BJ (cell line): ENCODE data around the gene LY86. TPM values are rescaled to one million over a fixed set of nuclear protein-coding genes. Genes with fewer than 3 reads are reported as not detected.

Experiments used
- CTCF ChIA-PET: fragments of 350-600 bp; formaldehyde crosslinking; extraction: SDS; loops from one replicate; lab custom pipeline; 2021; ENCODE audit warnings: antibody characterized with exemption, inconsistent platforms; lab: Yijun Ruan, JAX
- POLR2A ChIA-PET: fragments of 300-600 bp; sonication (Branson Sonifier 250); formaldehyde crosslinking; extraction: SDS; loops from one replicate; lab custom pipeline; 2021; ENCODE audit warnings: antibody characterized with exemption; lab: Charles Lee
- DNase-seq: peaks from one replicate; pipeline ENCODE4 v3.0.0-alpha.2; 2011; ENCODE audit warnings: low read depth
- H3K27me3 ChIP-seq: 2 replicates; pipeline ENCODE4 v1.6.0; 2011; ENCODE audit warnings: low read length; ENCODE audit not compliant: control insufficient read depth, insufficient read depth
- H3K36me3 ChIP-seq: 2 replicates; pipeline ENCODE4 v1.5.1; 2011; ENCODE audit warnings: low read length; ENCODE audit not compliant: control insufficient read depth, insufficient read depth
- H3K4me3 ChIP-seq: 2 replicates; pipeline ENCODE4 v1.5.1; 2011; ENCODE audit warnings: low read depth, mild to moderate bottlenecking, control low read depth, low read length
- polyA plus RNA-seq: library from polyadenylated mRNA; depleted of rRNA; stranded (reverse); fragments of >200 nt; gene quantifications from 2 replicates; pipeline ENCODE4 v1.2.3, GENCODE V29; 2011
- TF ChIP-seq, protein P1 (sequence below): IDR thresholded peaks from 2 replicates; pipeline ENCODE4 v1.5.1; 2011; ENCODE audit warnings: low read depth, mild to moderate bottlenecking, control low read depth, inconsistent platforms, low read length, moderate library complexity; ENCODE audit not compliant: insufficient read depth

The LY86 gene
- polyA plus RNA-seq, 1 experiment: not detected

DNA sequence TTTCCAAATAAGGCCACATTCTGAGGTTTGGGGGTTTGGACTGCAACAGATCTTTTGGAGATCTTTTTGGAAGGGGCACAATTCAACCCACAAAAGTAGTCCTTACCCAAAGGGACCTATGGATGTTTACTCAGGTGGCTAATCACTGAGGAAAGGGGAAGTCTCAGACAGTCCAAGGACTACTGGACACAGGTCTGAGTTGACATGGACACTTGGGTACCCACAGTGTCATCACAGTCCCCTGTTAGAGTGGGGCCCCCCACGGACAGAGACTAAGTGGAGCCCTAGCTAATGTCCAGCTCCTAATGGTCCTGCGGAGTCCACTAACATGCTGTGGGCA lies 101.6 kb downstream of the LY86 start:
- POLR2A ChIA-PET: no interaction called here
- TF ChIP-seq, protein P1, sequence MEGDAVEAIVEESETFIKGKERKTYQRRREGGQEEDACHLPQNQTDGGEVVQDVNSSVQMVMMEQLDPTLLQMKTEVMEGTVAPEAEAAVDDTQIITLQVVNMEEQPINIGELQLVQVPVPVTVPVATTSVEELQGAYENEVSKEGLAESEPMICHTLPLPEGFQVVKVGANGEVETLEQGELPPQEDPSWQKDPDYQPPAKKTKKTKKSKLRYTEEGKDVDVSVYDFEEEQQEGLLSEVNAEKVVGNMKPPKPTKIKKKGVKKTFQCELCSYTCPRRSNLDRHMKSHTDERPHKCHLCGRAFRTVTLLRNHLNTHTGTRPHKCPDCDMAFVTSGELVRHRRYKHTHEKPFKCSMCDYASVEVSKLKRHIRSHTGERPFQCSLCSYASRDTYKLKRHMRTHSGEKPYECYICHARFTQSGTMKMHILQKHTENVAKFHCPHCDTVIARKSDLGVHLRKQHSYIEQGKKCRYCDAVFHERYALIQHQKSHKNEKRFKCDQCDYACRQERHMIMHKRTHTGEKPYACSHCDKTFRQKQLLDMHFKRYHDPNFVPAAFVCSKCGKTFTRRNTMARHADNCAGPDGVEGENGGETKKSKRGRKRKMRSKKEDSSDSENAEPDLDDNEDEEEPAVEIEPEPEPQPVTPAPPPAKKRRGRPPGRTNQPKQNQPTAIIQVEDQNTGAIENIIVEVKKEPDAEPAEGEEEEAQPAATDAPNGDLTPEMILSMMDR: no peak
- no peaks in the 10 kb centered on the region for H3K36me3 ChIP-seq
- H3K4me3 ChIP-seq: no peak overlapping the region
- CTCF ChIA-PET: interaction anchor here (1.2 to 3.2 kb wide), 2 partner anchors 14 to 549 kb away, joined by 3 to 16 read pairs; no protein-coding TSS in a partner anchor
- H3K27me3 ChIP-seq: no peaks in the 10 kb centered on the region
- DNase-seq: no peak

DNA sequence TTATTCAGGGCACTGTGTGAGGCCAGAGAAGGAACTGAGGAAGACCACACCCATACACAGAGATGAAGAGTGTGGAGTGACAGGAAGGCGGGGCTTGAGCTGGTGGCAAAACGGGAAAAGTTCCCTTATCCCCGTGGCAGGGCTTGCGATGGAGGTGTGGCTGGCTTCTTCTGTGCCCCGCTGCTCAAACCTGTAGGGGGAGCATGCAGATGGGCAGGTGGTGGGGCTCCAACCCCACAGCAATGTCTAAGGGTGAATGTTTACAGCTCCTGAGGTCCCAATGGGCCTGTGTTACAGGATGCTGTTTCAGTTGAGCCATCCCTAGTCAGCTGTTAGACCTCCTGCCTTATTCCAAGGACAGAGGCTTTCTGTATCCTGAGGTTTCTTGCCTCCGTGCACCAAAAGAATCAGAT lies 105.9 kb downstream of the LY86 start:
- DNase-seq: no peak
- Histone ChIP-seq H3K4me3 (no peak overlapping the region), H3K27me3 (no peaks in the 10 kb centered on the region), H3K36me3 (no peaks in the 10 kb centered on the region)
- ChIA-PET CTCF (interaction anchor here (1.2 to 2.0 kb wide), 2 partner anchors 11 to 18 kb away, joined by 3 to 12 read pairs; no protein-coding TSS in a partner anchor), POLR2A (no interaction called here)
- TF ChIP-seq, protein P1: no peak

DNA sequence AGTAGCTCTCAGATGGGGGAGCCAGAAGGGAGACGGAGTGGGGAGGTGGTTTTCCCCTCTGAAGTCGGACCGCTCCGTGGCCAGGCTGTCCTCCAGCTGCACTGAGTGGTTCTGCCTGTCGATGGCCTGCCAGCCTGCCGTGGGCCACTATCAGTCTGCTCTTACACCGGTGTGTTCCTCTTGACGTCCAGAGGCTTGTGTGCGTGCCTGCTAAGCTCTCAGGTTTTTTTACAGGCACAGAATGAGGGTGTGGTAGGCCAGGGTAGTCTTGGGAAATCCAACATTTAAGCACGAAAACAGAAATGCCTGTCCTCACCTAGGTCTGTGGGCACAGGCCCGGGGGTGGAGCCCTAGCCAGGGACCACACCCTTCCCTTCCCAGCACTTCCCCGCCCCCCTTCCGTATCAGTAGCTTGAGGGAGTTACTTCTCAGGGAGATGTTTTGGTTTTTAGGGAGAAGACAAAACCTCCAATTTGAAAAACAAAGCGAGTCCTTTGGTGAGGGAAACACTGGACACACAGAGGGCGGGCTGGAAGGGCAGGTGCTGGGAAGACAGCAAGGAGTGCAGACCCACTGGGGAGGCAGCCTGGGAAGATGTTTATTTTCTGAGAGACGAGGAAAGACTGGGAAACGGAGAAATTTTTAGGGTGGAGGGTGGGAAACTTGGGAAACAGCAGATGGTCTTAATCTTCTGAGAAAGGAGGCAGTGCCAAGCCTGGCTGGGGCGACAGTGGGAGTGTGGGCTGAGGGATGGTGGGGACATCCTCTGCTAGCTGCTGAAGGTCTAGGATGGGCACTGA lies 106.5 kb downstream of the LY86 start:
- no peak overlapping the region for H3K4me3 ChIP-seq
- TF ChIP-seq, protein P1: no peak
- ChIA-PET POLR2A (no interaction called here), CTCF (interaction anchor here (0.6 to 2.0 kb wide), 4 partner anchors 11 to 557 kb away, joined by 3 to 12 read pairs (median 3); no protein-coding TSS in a partner anchor)
- no peak for DNase-seq
- no peaks in the 10 kb centered on the region for H3K27me3 ChIP-seq
- no peaks in the 10 kb centered on the region for H3K36me3 ChIP-seq

DNA sequence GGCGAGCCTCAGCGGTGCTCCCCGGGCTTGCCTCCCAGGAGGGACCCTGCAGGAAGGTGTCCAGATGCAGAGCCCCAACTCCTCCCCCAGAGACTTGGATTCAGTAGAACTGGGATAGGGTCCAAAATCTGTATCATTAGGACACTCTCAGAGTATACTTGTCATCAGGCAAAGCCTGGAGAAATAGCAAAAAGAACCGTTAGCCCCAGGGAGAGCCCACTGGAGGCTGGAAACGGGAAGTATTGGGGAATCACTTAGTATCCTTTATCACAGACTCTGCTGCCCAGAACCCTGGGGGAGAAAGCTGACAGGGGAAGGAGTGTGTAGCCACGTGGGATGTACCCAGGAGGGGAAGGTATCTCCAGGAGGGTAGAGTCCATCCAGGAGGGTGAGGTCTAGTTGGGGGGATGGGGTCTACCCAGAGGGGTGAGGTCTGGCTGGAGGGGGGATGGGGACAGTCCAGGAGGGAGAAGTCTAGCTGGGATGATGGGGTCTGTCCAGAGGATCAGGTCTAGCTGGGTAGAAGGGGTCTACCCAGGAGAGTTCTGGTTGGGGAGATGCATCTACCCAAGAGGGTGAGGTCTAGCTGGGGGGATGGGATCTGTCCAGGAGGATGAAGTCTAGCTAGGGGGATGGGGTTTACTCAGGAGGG lies 107.2 kb downstream of the LY86 start:
- H3K4me3 ChIP-seq: no peak overlapping the region
- POLR2A ChIA-PET: no interaction called here
- H3K36me3 ChIP-seq: no peaks in the 10 kb centered on the region
- DNase-seq: no peak
- CTCF ChIA-PET: interaction anchor here (0.7 to 1.5 kb wide), 4 partner anchors 9 to 19 kb away, joined by 3 to 9 read pairs (median 4); no protein-coding TSS in a partner anchor
- TF ChIP-seq, protein P1: no peak
- no peaks in the 10 kb centered on the region for H3K27me3 ChIP-seq

DNA sequence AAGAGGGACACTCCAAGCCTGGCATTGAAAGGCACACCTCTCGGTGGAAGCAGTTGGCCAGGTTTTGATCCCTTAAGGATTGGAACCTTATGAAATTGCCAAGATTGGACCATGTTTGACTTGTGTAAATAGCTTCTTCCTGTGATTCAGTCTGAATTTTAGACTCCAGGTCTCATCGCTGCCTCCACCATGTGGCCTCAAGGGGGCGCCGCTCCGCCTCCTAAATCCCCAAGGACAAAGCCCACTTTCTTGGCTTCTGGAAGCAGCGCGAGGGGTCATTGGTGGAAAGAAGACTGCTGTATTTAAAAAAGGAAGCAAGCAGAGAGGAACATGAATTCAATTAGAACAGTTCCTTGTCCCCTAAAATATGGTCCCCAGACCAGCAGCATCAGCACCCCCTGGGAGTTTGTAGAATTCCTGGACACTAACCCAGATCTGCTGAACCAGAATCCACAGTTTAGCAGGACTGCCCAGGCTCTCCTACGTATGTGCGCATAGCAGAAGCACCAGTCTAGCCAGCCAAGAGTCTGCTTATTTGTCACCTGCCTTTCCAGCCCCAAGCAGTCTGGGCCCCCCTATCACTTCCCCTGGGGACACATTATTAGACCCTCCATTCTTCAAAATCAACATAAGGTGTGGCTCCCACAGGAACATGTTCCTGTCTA lies 108.5 kb downstream of the LY86 start:
- ChIA-PET POLR2A (no interaction called here), CTCF (interaction anchor here (0.6 to 1.5 kb wide), 9 partner anchors 10 to 424 kb away, joined by 3 to 9 read pairs (median 4); no protein-coding TSS in a partner anchor)
- no peak overlapping the region for H3K4me3 ChIP-seq

More for the DNA sequence above, 108.5 kb downstream of the LY86 start:
- Histone ChIP-seq H3K36me3 (no peaks in the 10 kb centered on the region), H3K27me3 (no peaks in the 10 kb centered on the region)
- no peak for DNase-seq
- TF ChIP-seq, protein P1: peak; percentile 76
